ENCODE results near the gene PBX3.

Gene PBX3

GRCh38 chr9:125795970-125796596 lies 48.9 kb downstream of the PBX3 start:
- Histone ChIP-seq H3K4me3 (ENCODE audit: low read length) (no peak overlapping the region), H3K36me3 (ENCODE audit: control insufficient read depth, low read length) (no peaks in the 10 kb centered on the region), H3K9me2 (replicated peaks; ENCODE audit: control insufficient read depth, low read length) (no peaks in the 10 kb centered on the region), H3K4me1 (ENCODE audit: control insufficient read depth, low read length) (no peaks in the 10 kb centered on the region), H3K9me3 (ENCODE audit: control insufficient read depth, insufficient read depth, low read length) (no peaks in the 10 kb centered on the region), H3K4me2 (ENCODE audit: low read length) (no peak overlapping the region), H3K27ac (ENCODE audit: low read depth, low read length) (no peak overlapping the region), H4K20me1 (ENCODE audit: control insufficient read depth, insufficient read depth, low read depth, low read length) (no peaks in the 10 kb centered on the region), H3K79me2 (ENCODE audit: control insufficient read depth, low read length) (no peaks in the 10 kb centered on the region), H3F3A (ENCODE audit: control insufficient read depth, insufficient read depth) (no peaks in the 10 kb centered on the region), H3K27me3 (ENCODE audit: control insufficient read depth, low read length) (no peaks in the 10 kb centered on the region)
- TF ChIP-seq CTCF (IDR thresholded peaks at IDR 0.05; ENCODE audit: low read depth, low read length, poor library complexity, severe bottlenecking), result no peak
- TF ChIP-seq EZH2phosphoT487 (IDR thresholded peaks at IDR 0.05; ENCODE audit: borderline replicate concordance, low read length), result no peak

- no peaks in the 10 kb centered on the region for H3K79me2 ChIP-seq (ENCODE audit: control insufficient read depth, low read length)
- no peaks in the 10 kb centered on the region for H3K36me3 ChIP-seq (ENCODE audit: control insufficient read depth, low read length)
- no peaks in the 10 kb centered on the region for H3K9me2 ChIP-seq (replicated peaks; ENCODE audit: control insufficient read depth, low read length)
- H3K4me3 ChIP-seq (ENCODE audit: low read length), result no peak overlapping the region
- H3K4me1 ChIP-seq (ENCODE audit: control insufficient read depth, low read length), result no peaks in the 10 kb centered on the region
- H4K20me1 ChIP-seq (ENCODE audit: control insufficient read depth, insufficient read depth, low read depth, low read length), result no peaks in the 10 kb centered on the region
- no peaks in the 10 kb centered on the region for H3K27me3 ChIP-seq (ENCODE audit: control insufficient read depth, low read length)
- H3K9me3 ChIP-seq (ENCODE audit: control insufficient read depth, insufficient read depth, low read length), result no peaks in the 10 kb centered on the region
- H3K27ac ChIP-seq (ENCODE audit: low read depth, low read length), result no peak overlapping the region
- no peaks in the 10 kb centered on the region for H3F3A ChIP-seq (ENCODE audit: control insufficient read depth, insufficient read depth)
- TF ChIP-seq CTCF (IDR thresholded peaks at IDR 0.05; ENCODE audit: low read depth, low read length, poor library complexity, severe bottlenecking), result no peak
- no peak for TF ChIP-seq EZH2phosphoT487 (IDR thresholded peaks at IDR 0.05; ENCODE audit: borderline replicate concordance, low read length)
- no peak overlapping the region for H3K4me2 ChIP-seq (ENCODE audit: low read length)
Observed at GRCh38 chr9:125797930-125798329, 50.8 kb downstream of the PBX3 start.

- Histone ChIP-seq H3K9me3 (ENCODE audit: control insufficient read depth, insufficient read depth, low read length) (no peaks in the 10 kb centered on the region), H4K20me1 (ENCODE audit: control insufficient read depth, insufficient read depth, low read depth, low read length) (no peaks in the 10 kb centered on the region), H3K9me2 (replicated peaks; ENCODE audit: control insufficient read depth, low read length) (no peaks in the 10 kb centered on the region), H3K79me2 (ENCODE audit: control insufficient read depth, low read length) (no peaks in the 10 kb centered on the region), H3K4me1 (ENCODE audit: control insufficient read depth, low read length) (no peaks in the 10 kb centered on the region), H3K4me3 (ENCODE audit: low read length) (no peak overlapping the region), H3K27me3 (ENCODE audit: control insufficient read depth, low read length) (no peaks in the 10 kb centered on the region), H3K4me2 (ENCODE audit: low read length) (no peak overlapping the region), H3K27ac (ENCODE audit: low read depth, low read length) (no peak overlapping the region), H3F3A (ENCODE audit: control insufficient read depth, insufficient read depth) (no peaks in the 10 kb centered on the region), H3K36me3 (ENCODE audit: control insufficient read depth, low read length) (no peaks in the 10 kb centered on the region)
- TF ChIP-seq CTCF (IDR thresholded peaks at IDR 0.05; ENCODE audit: low read depth, low read length, poor library complexity, severe bottlenecking), result no peak
- no peak for TF ChIP-seq EZH2phosphoT487 (IDR thresholded peaks at IDR 0.05; ENCODE audit: borderline replicate concordance, low read length)
Observed at GRCh38 chr9:125803526-125803925, 56.4 kb downstream of the PBX3 start.
